Limb (tissue), 2 donors: ENCODE measurements around the gene THSD8.

Experiments used
- DNase-seq, 2 donors: peaks; one replicate each; pipeline ENCODE4 v3.0.0-alpha.2; 2016; ENCODE audit errors: extremely low spot score in 2 of 2

THSD8 gene

GRCh38 chr19:12801466-12802266 is at the start of gene THSD8, which contains the start of gene PRDX2:
TSS of gene THSD8 (plus strand) at chr19:12802069. CDS start at chr19:12802072, 3 bp downstream.
TSS of gene PRDX2 (minus strand) at chr19:12801800. CDS start at chr19:12801261, 539 bp downstream.
- DNase-seq: peak; percentile 78 to 92

- DNase-seq: no peak
These were observed 47.2 kb upstream of the THSD8 start for GRCh38 chr19:12754465-12755196.

GRCh38 chr19:12756150-12756883 is 45.6 kb upstream of the THSD8 start:
- no peak for DNase-seq

DNA sequence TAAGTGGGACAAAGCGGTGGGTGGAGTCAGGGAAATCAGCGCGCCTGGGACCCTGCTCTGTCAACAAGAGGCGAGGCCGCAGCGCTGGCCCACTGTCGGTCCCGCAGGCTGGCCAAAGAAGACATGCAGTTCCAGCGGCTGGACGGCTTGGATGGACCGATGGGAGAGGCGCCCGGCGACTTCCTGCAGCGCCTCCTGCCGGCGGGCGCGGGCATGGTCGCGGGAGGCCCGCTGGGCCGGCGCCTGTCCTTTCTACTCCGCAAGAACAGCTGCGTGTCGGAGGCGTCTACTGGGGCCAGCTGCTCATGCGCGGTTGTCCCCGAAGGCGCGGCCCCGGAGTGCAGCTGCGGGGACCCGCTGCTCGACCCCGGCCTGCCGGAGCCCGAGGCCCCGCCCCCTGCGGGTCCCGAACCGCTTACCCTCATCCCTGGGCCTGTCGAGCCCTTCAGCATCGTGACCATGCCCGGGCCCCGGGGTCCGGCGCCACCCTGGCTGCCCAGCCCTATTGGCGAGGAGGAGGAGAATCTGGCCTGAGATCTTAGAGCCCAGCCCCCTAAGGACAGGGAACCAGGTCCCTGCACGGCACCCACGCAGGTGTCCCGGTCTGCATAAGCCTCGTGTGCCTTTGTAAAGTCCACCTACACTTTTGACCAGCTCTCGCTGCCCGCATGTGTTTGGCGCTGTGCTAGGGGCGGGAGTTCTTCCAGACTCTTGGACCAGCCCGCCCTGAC is 44.2 kb upstream of the THSD8 start:
- peak; percentile 62 to 79 for DNase-seq

GRCh38 chr19:12759686-12760085 is 42.2 kb upstream of the THSD8 start:
- DNase-seq: no peak

DNA sequence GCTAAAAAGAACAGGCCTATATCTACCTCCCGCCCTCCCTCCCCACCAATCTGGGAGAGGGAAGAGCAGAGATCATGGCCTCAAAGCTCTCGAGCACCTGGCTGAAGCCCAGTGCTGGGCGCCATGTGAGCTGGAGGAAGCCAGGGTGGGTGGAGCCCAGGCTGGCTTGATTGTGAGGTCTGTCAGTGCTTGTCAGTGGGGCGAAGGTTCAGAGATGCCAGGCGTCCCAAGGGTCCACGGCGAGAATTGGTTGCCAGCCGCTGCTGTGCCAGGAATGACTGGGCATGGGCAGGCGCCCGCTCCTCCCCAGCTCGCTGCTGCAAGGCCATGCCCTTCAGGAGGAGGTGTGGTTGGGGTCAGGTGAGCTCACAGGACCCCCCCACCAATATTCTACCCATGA is 38.8 kb upstream of the THSD8 start:
- no peak for DNase-seq

GRCh38 chr19:12764698-12765097 is 37.2 kb upstream of the THSD8 start:
- DNase-seq: no peak

DNA sequence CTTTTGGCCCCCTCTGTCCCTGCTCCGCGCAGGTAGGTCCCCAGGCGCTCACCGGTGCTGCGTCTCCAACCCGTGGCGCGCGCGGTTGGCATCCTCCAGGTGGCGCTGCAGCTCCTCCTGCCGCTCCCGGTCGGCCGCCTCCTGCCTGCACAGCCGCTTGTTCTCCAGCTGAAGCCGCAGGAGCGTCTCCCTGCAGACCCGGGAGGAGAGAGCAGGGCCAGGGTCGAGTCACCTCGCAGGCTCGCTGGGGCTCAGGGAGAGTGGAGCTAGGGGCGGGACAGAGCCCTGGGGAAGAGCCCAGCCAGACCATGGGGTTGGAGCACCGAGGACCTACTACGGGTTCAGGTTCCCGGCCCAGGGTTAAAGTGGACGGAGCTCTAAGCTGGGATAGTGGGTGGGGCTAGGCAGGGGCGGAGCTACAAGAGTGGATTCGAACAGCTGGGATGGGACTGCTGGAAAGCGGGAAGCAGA is 35.8 kb upstream of the THSD8 start:
- DNase-seq: peak; percentile 89 to 91

- no peak for DNase-seq
These were observed 34.7 kb upstream of the THSD8 start for GRCh38 chr19:12767150-12767549.

GRCh38 chr19:12767666-12768065 is 34.2 kb upstream of the THSD8 start:
- DNase-seq: no peak

DNA sequence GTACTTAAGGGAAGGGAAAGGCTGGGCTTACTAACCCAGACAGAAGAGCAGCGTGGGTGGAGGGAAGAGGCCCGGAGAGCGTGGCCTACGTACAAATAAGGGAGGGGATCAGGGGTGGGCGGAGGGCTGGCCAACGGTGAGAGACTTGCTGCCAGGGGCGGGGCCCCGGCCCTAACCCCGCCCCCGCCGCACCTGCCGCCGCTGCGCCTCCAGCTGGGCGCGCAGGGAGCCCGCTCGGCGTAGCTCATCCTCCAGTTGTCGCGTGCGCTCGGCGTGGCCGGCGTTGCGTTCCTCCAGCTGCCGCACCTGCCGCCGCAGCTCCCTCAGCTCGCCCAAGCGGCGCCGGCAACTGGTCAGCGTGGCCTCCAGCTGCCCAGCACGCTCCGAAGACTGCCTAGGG is 32.2 kb upstream of the THSD8 start:
- DNase-seq: peak; percentile 29 to 58

- no peak for DNase-seq
These were observed 30.9 kb upstream of the THSD8 start for GRCh38 chr19:12770922-12771321.

DNA sequence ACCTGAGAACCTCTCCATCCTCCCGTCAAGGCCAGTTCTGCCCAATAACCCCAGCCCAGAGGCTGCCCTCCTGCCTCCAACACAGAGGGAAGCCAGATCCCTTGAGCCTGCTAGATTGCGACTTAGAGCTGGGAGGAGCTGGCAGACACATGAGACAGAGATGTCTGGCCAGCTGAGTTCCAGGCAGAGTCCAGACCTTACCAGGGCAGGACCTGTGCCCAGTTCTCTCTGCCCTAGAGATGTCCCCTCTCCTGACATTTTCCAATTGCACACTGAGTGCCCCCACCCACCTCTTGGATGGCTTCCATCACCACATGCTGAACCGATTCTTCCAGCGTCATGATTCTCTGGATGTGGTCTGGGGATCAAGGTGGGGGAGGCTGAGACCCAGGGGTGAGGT is 29.5 kb upstream of the THSD8 start:
- DNase-seq: no peak

- no peak for DNase-seq
These were observed 28.3 kb upstream of the THSD8 start for GRCh38 chr19:12773571-12773970.

DNA sequence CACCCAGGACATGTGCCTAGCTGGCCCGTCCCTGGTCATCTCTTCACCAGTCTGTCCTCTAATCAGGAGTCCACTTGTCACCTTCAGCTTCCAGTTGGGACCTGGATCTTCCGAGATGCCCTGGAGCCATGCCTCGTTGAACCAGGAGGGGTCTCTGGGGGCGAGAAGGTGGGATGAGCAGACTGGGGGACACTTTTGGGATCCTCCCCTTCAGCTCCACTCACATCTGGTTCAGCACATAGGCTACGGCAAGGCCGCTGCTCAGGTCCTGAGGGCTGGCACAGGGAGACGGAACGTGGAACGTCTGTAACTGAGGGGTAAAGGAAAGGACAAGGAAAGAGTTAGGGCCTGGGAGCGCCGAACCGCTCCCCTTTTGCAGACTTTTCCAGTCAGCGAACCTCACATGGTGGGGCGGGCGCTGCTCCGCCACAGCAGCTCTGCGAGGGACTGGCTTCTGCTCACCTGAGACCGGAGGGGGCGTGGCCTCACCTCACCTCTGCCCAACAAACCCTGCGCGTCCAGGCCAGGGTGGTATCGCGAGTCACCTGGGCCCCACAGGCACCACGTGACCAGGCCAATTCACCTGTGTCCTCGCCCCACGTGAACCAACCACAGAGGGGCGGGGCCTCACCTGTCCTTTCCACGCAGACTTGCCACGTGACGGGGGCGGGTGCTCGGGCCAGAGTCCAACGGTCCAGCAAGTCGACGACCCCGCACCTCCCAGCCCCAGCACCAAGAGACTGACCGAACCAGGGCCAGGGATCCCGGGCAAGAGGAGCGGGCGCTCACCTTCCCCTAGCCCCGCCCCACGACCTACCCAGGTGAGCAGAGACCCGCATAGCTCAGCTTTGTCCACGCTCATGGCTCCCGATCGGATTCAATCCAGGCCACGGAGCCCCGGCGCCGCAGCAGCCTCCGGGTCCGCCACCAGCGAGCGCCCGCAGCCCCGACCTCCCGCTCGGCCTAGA is 27.0 kb upstream of the THSD8 start, which contains the start of gene HOOK2:
TSS of gene HOOK2 (minus strand) at position 965 of the 968 bp plus-strand sequence. CDS start at position 862, 103 bp downstream.
- no peak for DNase-seq

DNA sequence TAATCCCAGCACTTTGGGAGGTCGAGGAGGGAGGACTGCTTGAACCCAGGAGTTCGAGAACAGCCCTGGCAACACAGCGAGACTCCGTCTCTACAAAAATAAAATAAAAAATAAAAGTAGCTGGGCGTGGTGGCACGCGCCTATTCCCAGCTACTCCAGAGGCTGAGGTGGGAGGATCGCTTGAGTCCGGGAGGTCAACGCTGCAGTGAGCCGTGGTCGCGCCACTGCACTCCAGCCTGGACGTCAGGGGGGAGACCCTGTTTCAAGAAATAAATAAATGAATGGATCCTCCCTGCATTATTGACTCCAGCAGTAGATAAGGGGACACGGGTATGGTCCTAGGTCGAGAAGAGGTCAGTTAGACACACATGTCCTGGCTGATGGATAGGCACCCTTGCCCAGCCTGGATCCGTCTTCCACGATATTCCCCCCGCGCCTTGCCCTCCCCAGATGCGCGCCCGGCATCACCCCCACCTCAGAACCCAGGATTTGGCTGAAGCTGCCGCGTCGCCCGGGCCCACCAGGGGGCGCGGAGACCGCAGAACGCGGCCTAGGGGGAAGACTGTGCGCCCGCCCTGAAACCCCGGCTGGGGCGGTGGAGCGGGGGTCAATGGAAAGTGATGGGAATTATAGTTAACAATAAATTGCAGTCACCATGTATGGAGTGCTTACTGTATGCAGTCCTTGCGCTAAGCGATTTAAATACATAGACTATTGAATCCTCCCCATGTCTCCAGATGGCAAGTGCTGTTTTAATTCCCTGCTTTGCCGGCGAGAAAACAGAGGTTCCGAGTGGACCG is 24.5 kb upstream of the THSD8 start:
- peak; percentile 88 to 92 for DNase-seq

GRCh38 chr19:12778017-12778904 is 23.6 kb upstream of the THSD8 start:
- peak; percentile 69 to 86 for DNase-seq

- no peak for DNase-seq
These were observed 23.0 kb upstream of the THSD8 start for GRCh38 chr19:12778905-12779161.
